ENCODE results near the gene IFFO2. TPM values are rescaled to one million over a fixed set of nuclear protein-coding genes. Genes with fewer than 3 reads are reported as not detected.

IFFO2 gene
- polyA plus RNA-seq, 1 of the 3 experiments (the other 2 are of a cell fraction), result 10.5 TPM

- DNase-seq, result no peak
- H3K9ac ChIP-seq, result peak overlapping the region; percentile 75; the same call in 1 of the 2 replicates
Observed at GRCh38 chr1:18901147-18901951, 55.1 kb downstream of the IFFO2 start.

More at GRCh38 chr1:18901147-18901951, 55.1 kb downstream of the IFFO2 start:
- H3K79me2 ChIP-seq (ENCODE audit: insufficient read depth), result peaks cover 7% of the 10 kb centered on the region; the same call in 1 of the 2 replicates
- H3K27me3 ChIP-seq (ENCODE audit: insufficient read depth), result no peaks in the 10 kb centered on the region
- H3F3A ChIP-seq (replicated peaks; ENCODE audit: insufficient read depth), result peaks cover 6% of the 10 kb centered on the region
- WGBS (ENCODE audit: low lambda C conversion rate), result 46% methylated on average over 8 of the region's 9 CpGs
- no peak overlapping the region for H2AFZ ChIP-seq (ENCODE audit: low read depth)
- peak overlapping the region; percentile 90 for H3K4me2 ChIP-seq
- ChIA-PET POLR2A (no interaction called here), CTCF (interaction anchor here (1.1 to 5.2 kb wide), 5 partner anchors 8 to 304 kb away, joined by 3 to 59 read pairs (median 8); no protein-coding TSS in a partner anchor)
- H3K9me2 ChIP-seq, result no peaks in the 10 kb centered on the region
- TF ChIP-seq, protein P1, sequence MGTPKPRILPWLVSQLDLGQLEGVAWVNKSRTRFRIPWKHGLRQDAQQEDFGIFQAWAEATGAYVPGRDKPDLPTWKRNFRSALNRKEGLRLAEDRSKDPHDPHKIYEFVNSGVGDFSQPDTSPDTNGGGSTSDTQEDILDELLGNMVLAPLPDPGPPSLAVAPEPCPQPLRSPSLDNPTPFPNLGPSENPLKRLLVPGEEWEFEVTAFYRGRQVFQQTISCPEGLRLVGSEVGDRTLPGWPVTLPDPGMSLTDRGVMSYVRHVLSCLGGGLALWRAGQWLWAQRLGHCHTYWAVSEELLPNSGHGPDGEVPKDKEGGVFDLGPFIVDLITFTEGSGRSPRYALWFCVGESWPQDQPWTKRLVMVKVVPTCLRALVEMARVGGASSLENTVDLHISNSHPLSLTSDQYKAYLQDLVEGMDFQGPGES (IDR thresholded peaks at IDR 0.05; ENCODE audit: low read depth, low read length), result no peak
- no peak for TF ChIP-seq ZBTB33 (IDR thresholded peaks at IDR 0.05; ENCODE audit: borderline replicate concordance, low read depth)
- TF ChIP-seq RAD21 (IDR thresholded peaks at IDR 0.05; ENCODE audit: low read length), result no peak
- TF ChIP-seq YY1 (IDR thresholded peaks at IDR 0.05; ENCODE audit: low read depth), result no peak
- TF ChIP-seq RXRA (IDR thresholded peaks at IDR 0.05; ENCODE audit: borderline replicate concordance, low read depth), result no peak
- no peak for TF ChIP-seq PBX3 (IDR thresholded peaks at IDR 0.05)
- TF ChIP-seq TCF12 (IDR thresholded peaks at IDR 0.05), result no peak
- no peak for TF ChIP-seq FOXM1 (IDR thresholded peaks at IDR 0.05; ENCODE audit: low read depth)
- no peak for TF ChIP-seq CHD2 (IDR thresholded peaks at IDR 0.05; ENCODE audit: low read length, partially characterized antibody)
- no peak for TF ChIP-seq NFIC (IDR thresholded peaks at IDR 0.05; ENCODE audit: borderline replicate concordance)
- TF ChIP-seq SIN3A (IDR thresholded peaks at IDR 0.05; ENCODE audit: borderline replicate concordance, low read depth, low read length), result no peak
- no peak for TF ChIP-seq POLR2AphosphoS5 (IDR thresholded peaks at IDR 0.05; ENCODE audit: low read depth, low read length)
- no peak for TF ChIP-seq FOXJ3 (CRISPR knock-in tag; IDR thresholded peaks at IDR 0.05)
- no peak for TF ChIP-seq ELF1 (IDR thresholded peaks at IDR 0.05)
- no peak for TF ChIP-seq RFX5 (IDR thresholded peaks at IDR 0.05; ENCODE audit: low read length)
- H3K4me1 ChIP-seq (ENCODE audit: control insufficient read depth in 1 of 2, insufficient read depth in 2 of 2, low read depth in 1 of 2, low read length in 1 of 2), result peaks cover 9 to 14% of the 10 kb centered on the region in 2 experiments; a peak in 2 of 4 replicates
- H3K27ac ChIP-seq (ENCODE audit: low read depth in 2 of 2, low read length in 1 of 2), result no peak overlapping the region
- no peaks in the 10 kb centered on the region for H3K36me3 ChIP-seq (replicated peaks in 1 of 2; ENCODE audit: control insufficient read depth in 1 of 2, insufficient read depth in 2 of 2, low read length in 1 of 2)
- no peaks in the 10 kb centered on the region for H3K9me3 ChIP-seq
- no peaks in the 10 kb centered on the region for H4K20me1 ChIP-seq (ENCODE audit: insufficient read depth)
- H3K4me3 ChIP-seq (ENCODE audit: low read depth in 2 of 2, low read length in 1 of 2), result peak overlapping the region; percentile 93 to 94

Data from SK-N-SH (cell line).